Lower lobe of right lung (tissue), 2 donors: ENCODE measurements around the gene TMEM176B. TPM values are rescaled to one million over a fixed set of nuclear protein-coding genes. Genes with fewer than 3 reads are reported as not detected.

Source experiments
- ATAC-seq, 2 donors: fragments of 200-7000 bp; cut with Tn5 transposase; one replicate each; pipeline ENCODE4 v1.9.1; 2020 to 2022; ENCODE audit warnings: mild to moderate bottlenecking in 2 of 2, moderate library complexity in 2 of 2
- DNase-seq: peaks from one replicate; pipeline ENCODE4 v3.0.0-alpha.2; 2020
- H3K27ac ChIP-seq: fragments of 200-600 bp; one replicate; pipeline ENCODE4 v1.8.0; 2022
- H3K27me3 ChIP-seq: fragments of 200-600 bp; one replicate; pipeline ENCODE4 v1.8.0; 2022; ENCODE audit warnings: low read depth
- H3K36me3 ChIP-seq: fragments of 200-600 bp; one replicate; pipeline ENCODE4 v1.8.0; 2022; ENCODE audit warnings: mild to moderate bottlenecking
- H3K4me1 ChIP-seq: fragments of 200-600 bp; one replicate; pipeline ENCODE4 v1.8.0; 2022
- H3K4me3 ChIP-seq: fragments of 200-600 bp; one replicate; pipeline ENCODE4 v1.8.0; 2022; ENCODE audit warnings: mild to moderate bottlenecking
- H3K9me3 ChIP-seq: fragments of 200-600 bp; one replicate; pipeline ENCODE4 v1.8.0; 2022
- CTCF ChIP-seq: fragments of 200-600 bp; IDR thresholded peaks from one replicate; pipeline ENCODE4 v1.8.0; 2022; ENCODE audit warnings: antibody characterized with exemption, mild to moderate bottlenecking
- intact Hi-C: fragments of 100-400 bp; cut with DNase I; formaldehyde crosslinking; loops from one replicate; pipeline ENCODE4 v1.11.0; 2022
- total RNA-seq: library from RNA; stranded (reverse); fragmentation: NEBNext Ultra II Directional; extraction: Animal tissue kit (Norgen Biotek cat#: 25700); gene quantifications from one replicate; pipeline ENCODE4 v1.2.1, GENCODE V29; 2021
- donor health status: DM: no; HTN: yes; CAD: no; lungs with severe emphysema.

TMEM176B gene
- total RNA-seq, 1 donor from 2014 or later, result 69.4 TPM

GRCh38 chr7:150784120-150784736 is 15.9 kb downstream of the TMEM176B start:
- Histone ChIP-seq H3K4me3 (no peak overlapping the region), H3K27ac (no peak overlapping the region)
- ATAC-seq, result no peak

GRCh38 chr7:150781961-150782360 is 18.2 kb downstream of the TMEM176B start:
- ATAC-seq (no peak), DNase-seq (no peak)
- H3K27ac ChIP-seq, result no peak overlapping the region
- H3K9me3 ChIP-seq, result no peaks in the 10 kb centered on the region
- no peak for TF ChIP-seq CTCF
- no peak overlapping the region for H3K4me3 ChIP-seq
- no peaks in the 10 kb centered on the region for H3K27me3 ChIP-seq
- no peaks in the 10 kb centered on the region for H3K36me3 ChIP-seq
- H3K4me1 ChIP-seq, result peaks cover 53% of the 10 kb centered on the region
- intact Hi-C loops, result no loop called here

More at GRCh38 chr7:150784120-150784736, 15.9 kb downstream of the TMEM176B start:
- H3K9me3 ChIP-seq, result no peaks in the 10 kb centered on the region
- no peaks in the 10 kb centered on the region for H3K36me3 ChIP-seq
- no peak for TF ChIP-seq CTCF
- H3K27me3 ChIP-seq, result no peaks in the 10 kb centered on the region
- intact Hi-C loops, result no loop called here
- H3K4me1 ChIP-seq, result peaks cover 74% of the 10 kb centered on the region
- DNase-seq, result no peak

GRCh38 chr7:150781103-150781502 is 19.1 kb downstream of the TMEM176B start:
- no peaks in the 10 kb centered on the region for H3K9me3 ChIP-seq
- no peak for TF ChIP-seq CTCF
- H3K4me1 ChIP-seq, result peaks cover 46% of the 10 kb centered on the region
- ATAC-seq (no peak), DNase-seq (no peak)
- H3K27me3 ChIP-seq, result no peaks in the 10 kb centered on the region
- H3K36me3 ChIP-seq, result no peaks in the 10 kb centered on the region
- no peak overlapping the region for H3K27ac ChIP-seq
- intact Hi-C loops, result no loop called here
- H3K4me3 ChIP-seq, result no peak overlapping the region

GRCh38 chr7:150780292-150780691 is 19.9 kb downstream of the TMEM176B start:
- ATAC-seq (peak; percentile 25 to 41), DNase-seq (no peak)
- intact Hi-C loops, result no loop called here
- Histone ChIP-seq H3K4me1 (peaks cover 38% of the 10 kb centered on the region), H3K9me3 (no peaks in the 10 kb centered on the region), H3K27ac (peak overlapping the region; percentile 20), H3K27me3 (no peaks in the 10 kb centered on the region), H3K36me3 (no peaks in the 10 kb centered on the region), H3K4me3 (no peak overlapping the region)
- TF ChIP-seq CTCF, result no peak

- H3K9me3 ChIP-seq, result no peaks in the 10 kb centered on the region
- H3K27me3 ChIP-seq, result no peaks in the 10 kb centered on the region
- intact Hi-C loops, result no loop called here
- no peaks in the 10 kb centered on the region for H3K36me3 ChIP-seq
- TF ChIP-seq CTCF, result peak; percentile 88
- H3K4me3 ChIP-seq, result no peak overlapping the region
- DNase-seq (peak; percentile 85), ATAC-seq (peak; percentile 87 to 90)
- H3K27ac ChIP-seq, result no peak overlapping the region
- peaks cover 23% of the 10 kb centered on the region for H3K4me1 ChIP-seq
These were observed 21.3 kb downstream of the TMEM176B start for GRCh38 chr7:150778738-150779301.
